ENCODE results near the gene ISM1.
"Not testable (repeated sequence)": the region's sequence is repeated elsewhere in the genome, so short reads cannot be mapped to it uniquely, and the experiment has no call there.

ISM1 gene

DNA sequence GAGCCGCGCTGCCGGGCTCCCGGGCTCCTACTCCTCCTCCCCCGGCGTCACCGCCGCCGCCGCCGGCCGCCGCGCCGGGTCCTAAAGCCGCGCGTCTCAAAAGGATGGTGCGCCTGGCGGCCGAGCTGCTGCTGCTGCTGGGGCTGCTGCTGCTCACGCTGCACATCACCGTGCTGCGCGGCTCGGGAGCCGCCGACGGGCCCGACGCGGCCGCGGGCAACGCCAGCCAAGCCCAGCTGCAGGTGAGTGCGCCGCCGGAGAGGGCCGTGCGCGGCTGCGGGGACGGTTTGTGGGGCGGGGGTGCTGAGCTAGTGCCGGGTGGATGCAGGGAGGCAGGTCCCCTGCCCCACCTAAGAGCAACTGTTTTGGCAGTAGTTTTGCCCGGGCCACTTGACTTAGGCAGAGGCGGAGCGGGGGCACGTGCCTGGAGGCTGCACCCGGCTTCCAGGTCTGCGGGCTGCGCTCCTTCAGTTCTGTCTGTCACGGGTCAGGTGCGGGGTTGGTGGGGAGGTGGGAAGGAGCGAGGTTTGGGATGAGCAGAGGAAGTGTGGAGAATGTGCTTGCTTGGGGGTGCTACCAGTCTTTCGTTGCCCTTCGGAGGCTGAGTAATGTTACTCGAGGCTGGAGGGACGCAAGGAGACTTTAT lies 722 bp downstream of the ISM1 start:
- Histone ChIP-seq H3K27ac (ENCODE audit: low read length) (no peak overlapping the region), H3K9me3 (ENCODE audit: control insufficient read depth, insufficient read depth, low read length) (no peaks in the 10 kb centered on the region), H3K27me3 (ENCODE audit: control insufficient read depth, insufficient read depth, low read length) (peaks cover 31% of the 10 kb centered on the region), H3K36me3 (ENCODE audit: control insufficient read depth, insufficient read depth, low read length) (0 out of 2 replicates have a peak, but pooled peaks cover 3% of the 10 kb centered on the region), H3K4me1 (ENCODE audit: control insufficient read depth, insufficient read depth, low read length) (no peaks in the 10 kb centered on the region), H3K4me3 (ENCODE audit: low read length) (peak overlapping the region; percentile 71; the same call in 1 of the 2 replicates)
- no CpG with 5 or more reads among the region's 59 CpGs for WGBS (ENCODE audit: insufficient coverage, insufficient read length)
- no peak for DNase-seq (ENCODE audit: low read depth, low spot score)

DNA sequence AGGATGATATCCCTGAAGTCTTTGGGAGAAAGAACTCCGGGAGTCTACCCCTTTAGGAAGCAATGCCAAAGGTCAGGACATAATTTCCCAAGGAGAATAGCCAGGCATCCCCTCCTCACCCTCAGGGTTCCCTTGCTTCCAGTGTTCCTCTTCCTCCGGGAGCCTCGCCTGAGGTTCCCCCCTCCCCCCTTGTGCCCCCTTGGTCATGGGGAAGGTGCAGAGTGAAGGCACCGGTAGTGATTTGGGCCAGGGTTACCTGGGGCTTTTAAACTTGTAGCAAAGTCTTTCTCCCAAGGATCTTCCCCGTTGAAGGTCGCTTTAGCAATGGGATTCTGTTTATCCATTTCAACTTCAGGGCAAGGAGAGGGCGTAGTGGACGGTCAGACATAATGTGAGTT lies 1.2 kb downstream of the ISM1 start:
- no peak for DNase-seq (ENCODE audit: low read depth, low spot score)
- Histone ChIP-seq H3K4me1 (ENCODE audit: control insufficient read depth, insufficient read depth, low read length) (no peaks in the 10 kb centered on the region), H3K27ac (ENCODE audit: low read length) (no peak overlapping the region), H3K4me3 (ENCODE audit: low read length) (peak overlapping the region; percentile 71; the same call in 1 of the 2 replicates), H3K9me3 (ENCODE audit: control insufficient read depth, insufficient read depth, low read length) (no peaks in the 10 kb centered on the region), H3K36me3 (ENCODE audit: control insufficient read depth, insufficient read depth, low read length) (0 out of 2 replicates have a peak, but pooled peaks cover 3% of the 10 kb centered on the region), H3K27me3 (ENCODE audit: control insufficient read depth, insufficient read depth, low read length) (peaks cover 31% of the 10 kb centered on the region)
- WGBS (ENCODE audit: insufficient coverage, insufficient read length): no CpG with 5 or more reads among the region's 8 CpGs

DNA sequence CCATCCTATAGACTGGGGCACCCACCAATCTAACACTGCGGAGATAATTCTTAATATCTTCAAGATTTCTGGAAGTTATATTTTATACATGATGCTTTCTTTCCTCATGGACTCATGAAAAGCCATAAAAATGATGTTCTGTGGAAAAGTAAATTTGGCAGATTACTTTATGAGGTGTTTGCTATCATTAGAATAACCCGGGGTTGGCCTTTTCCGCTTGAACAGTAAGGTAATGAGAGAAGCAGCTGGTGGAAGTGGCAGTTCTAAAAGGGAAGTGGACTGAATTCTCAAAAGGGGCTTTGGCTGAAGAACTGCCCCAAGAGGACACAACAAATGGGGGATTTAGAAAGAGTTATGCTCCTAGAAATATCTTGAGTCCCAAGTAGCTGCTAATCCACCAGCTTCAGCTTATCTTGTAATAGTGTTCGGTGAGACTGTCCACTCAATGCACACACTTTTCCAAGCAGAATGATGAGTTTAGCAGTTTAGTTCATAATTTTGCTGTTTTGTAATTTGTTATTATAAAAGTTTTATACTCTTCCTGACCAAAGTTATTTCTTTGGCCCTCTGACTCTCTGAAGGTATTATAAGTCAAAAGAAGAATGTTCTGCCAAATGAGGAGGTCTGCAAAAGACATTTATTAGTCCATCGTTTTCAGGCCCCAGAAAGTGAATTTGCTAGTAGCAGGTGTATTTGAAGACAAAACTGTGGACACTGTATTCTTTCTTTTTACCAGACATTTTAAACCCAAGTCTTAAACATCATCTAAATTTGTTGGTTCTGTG lies 2.9 kb downstream of the ISM1 start:
- H3K36me3 ChIP-seq (ENCODE audit: control insufficient read depth, insufficient read depth, low read length): 0 out of 2 replicates have a peak, but pooled peaks cover 3% of the 10 kb centered on the region
- no peaks in the 10 kb centered on the region for H3K4me1 ChIP-seq (ENCODE audit: control insufficient read depth, insufficient read depth, low read length)
- WGBS (ENCODE audit: insufficient coverage, insufficient read length): no CpG with 5 or more reads among the region's 5 CpGs
- H3K27ac ChIP-seq (ENCODE audit: low read length): no peak overlapping the region
- H3K4me3 ChIP-seq (ENCODE audit: low read length): no peak overlapping the region
- no peak for DNase-seq (ENCODE audit: low read depth, low spot score)
- peaks cover 23% of the 10 kb centered on the region for H3K27me3 ChIP-seq (ENCODE audit: control insufficient read depth, insufficient read depth, low read length)
- no peaks in the 10 kb centered on the region for H3K9me3 ChIP-seq (ENCODE audit: control insufficient read depth, insufficient read depth, low read length)

DNA sequence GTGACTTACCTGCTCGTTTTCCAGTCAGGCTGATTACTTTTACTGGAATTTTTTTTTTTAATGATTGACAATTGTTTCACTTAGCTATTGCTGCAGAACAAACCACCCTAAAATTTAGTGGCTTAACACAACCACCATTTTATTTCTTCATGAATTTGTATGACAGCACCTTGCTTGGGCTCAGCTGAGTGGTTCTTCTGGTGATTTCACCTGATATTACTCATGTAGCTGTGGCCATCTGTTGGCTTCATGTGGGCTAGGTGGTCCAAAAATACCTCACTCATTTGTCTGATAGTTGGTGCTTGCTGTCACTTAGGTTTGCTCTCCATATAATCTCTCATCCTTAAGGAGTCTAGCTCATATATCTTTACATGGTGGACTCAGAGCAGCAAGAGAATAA lies 5.3 kb downstream of the ISM1 start:
- Histone ChIP-seq H3K27ac (ENCODE audit: low read length) (no peak overlapping the region), H3K4me3 (ENCODE audit: low read length) (no peak overlapping the region), H3K27me3 (ENCODE audit: control insufficient read depth, insufficient read depth, low read length) (peaks cover 9% of the 10 kb centered on the region; the same call in 1 of the 2 replicates), H3K9me3 (ENCODE audit: control insufficient read depth, insufficient read depth, low read length) (no peaks in the 10 kb centered on the region), H3K36me3 (ENCODE audit: control insufficient read depth, insufficient read depth, low read length) (no peaks in the 10 kb centered on the region), H3K4me1 (ENCODE audit: control insufficient read depth, insufficient read depth, low read length) (no peaks in the 10 kb centered on the region)
- no CpG with 5 or more reads among the region's 1 CpG for WGBS (ENCODE audit: insufficient coverage, insufficient read length)
- DNase-seq (ENCODE audit: low read depth, low spot score): no peak

DNA sequence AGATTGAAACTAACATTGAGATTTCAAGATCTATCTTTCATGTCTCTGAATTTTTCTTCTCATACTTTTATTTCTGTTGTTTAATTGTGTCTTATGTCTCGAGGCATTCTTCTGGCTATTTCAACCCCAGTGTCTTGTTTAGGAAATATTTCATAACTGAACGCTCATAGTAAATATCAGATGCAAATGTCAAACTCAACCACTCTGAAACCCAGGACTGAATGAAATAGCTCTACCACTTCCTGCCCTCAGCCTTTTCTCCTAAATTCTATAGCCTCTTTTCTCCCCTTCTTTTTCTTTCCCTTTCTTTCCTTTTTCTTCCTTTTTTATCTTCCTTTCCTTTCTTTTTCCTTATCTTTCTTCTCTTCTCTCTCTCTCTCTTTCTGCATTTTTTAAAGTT lies 7.7 kb downstream of the ISM1 start:
- no peaks in the 10 kb centered on the region for H3K4me1 ChIP-seq (ENCODE audit: control insufficient read depth, insufficient read depth, low read length)
- DNase-seq (ENCODE audit: low read depth, low spot score): no peak
- H3K27ac ChIP-seq (ENCODE audit: low read length): no peak overlapping the region
- no peaks in the 10 kb centered on the region for H3K9me3 ChIP-seq (ENCODE audit: control insufficient read depth, insufficient read depth, low read length)
- no CpG with 5 or more reads among the region's 2 CpGs for WGBS (ENCODE audit: insufficient coverage, insufficient read length)
- no peak overlapping the region for H3K4me3 ChIP-seq (ENCODE audit: low read length)
- no peaks in the 10 kb centered on the region; the same call in 1 of the 2 replicates for H3K27me3 ChIP-seq (ENCODE audit: control insufficient read depth, insufficient read depth, low read length)
- H3K36me3 ChIP-seq (ENCODE audit: control insufficient read depth, insufficient read depth, low read length): no peaks in the 10 kb centered on the region

DNA sequence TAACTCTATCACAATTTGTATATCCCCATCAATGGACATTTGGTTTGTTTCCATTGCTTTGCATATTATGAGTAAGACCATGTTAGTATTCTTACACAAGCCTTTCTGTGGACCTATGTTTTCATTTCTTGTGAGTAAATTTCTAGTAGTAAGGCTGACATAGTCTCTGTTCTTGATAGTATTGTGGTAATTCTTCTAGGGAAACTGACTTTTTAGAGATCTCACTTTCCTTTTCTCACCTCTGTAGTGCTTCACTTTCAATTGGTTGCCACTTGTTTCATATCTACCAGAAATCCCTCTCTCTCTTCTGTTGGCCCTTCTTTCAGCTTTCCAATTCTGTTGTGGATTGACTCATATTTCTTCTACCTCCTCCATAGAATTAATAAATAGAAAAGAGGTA lies 8.5 kb downstream of the ISM1 start:
- Histone ChIP-seq H3K4me3 (ENCODE audit: low read length) (no peak overlapping the region), H3K27me3 (ENCODE audit: control insufficient read depth, insufficient read depth, low read length) (no peaks in the 10 kb centered on the region), H3K4me1 (ENCODE audit: control insufficient read depth, insufficient read depth, low read length) (no peaks in the 10 kb centered on the region), H3K36me3 (ENCODE audit: control insufficient read depth, insufficient read depth, low read length) (no peaks in the 10 kb centered on the region), H3K9me3 (ENCODE audit: control insufficient read depth, insufficient read depth, low read length) (no peaks in the 10 kb centered on the region), H3K27ac (ENCODE audit: low read length) (no peak overlapping the region)
- no peak for DNase-seq (ENCODE audit: low read depth, low spot score)

DNA sequence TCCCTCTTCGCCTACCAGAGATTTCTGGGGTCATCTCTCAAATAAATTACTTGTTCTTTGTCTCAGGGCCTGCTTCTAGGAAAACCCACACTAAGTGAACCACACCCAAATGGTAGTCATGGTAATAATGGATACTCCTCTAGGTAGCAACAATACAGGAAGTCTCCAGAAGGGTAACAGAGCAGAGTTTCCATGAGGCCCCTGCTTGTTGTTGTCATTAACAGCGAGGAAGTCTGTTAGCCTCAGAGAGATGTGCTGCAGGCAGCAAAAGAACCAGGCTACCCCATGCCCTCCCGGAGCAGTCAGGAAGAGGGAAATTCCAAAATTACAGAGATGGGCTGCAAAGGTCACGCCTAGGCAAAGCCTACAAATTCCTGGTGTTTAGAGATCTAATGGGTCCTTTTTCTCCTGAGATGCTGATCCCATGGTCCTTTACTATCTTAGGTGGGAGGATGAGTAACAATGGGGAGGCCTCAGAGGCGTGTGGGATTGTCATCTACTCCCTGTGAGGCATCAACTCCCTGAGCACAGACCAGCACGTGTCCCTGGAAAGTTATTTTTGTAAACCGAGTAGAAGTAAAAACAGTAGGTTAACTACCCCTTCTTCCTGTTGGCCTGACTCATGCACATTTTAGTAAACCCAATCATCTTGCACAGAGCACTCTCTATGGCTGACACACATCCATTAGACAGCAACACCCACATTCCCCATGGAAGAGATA lies 10.1 kb downstream of the ISM1 start:
- Histone ChIP-seq H3K36me3 (ENCODE audit: control insufficient read depth, insufficient read depth, low read length) (no peaks in the 10 kb centered on the region), H3K4me1 (ENCODE audit: control insufficient read depth, insufficient read depth, low read length) (no peaks in the 10 kb centered on the region), H3K27ac (ENCODE audit: low read length) (no peak overlapping the region), H3K9me3 (ENCODE audit: control insufficient read depth, insufficient read depth, low read length) (no peaks in the 10 kb centered on the region), H3K27me3 (ENCODE audit: control insufficient read depth, insufficient read depth, low read length) (no peaks in the 10 kb centered on the region), H3K4me3 (ENCODE audit: low read length) (no peak overlapping the region)
- DNase-seq (ENCODE audit: low read depth, low spot score): no peak
- no CpG with 5 or more reads among the region's 7 CpGs for WGBS (ENCODE audit: insufficient coverage, insufficient read length)

DNA sequence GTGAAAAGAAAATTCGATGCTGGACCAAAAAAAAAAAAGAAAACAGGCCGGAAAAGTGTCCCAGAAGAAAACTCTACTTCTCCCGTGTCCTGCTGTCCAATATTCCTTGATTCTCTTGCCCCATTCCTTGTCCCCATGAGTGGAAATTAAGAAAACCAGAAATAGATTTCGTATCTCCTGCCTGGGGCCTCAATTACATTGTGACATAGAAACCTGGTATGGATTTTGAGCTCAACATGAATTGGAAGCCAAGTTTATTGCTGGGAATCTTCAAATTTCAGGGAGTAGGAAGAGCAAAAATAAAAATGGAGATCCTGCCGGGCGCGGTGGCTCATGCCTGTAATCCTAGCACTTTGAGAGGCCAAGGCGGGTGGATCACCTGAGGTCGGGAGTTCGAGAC lies 11.9 kb downstream of the ISM1 start:
- Histone ChIP-seq H3K36me3 (ENCODE audit: control insufficient read depth, insufficient read depth, low read length) (no peaks in the 10 kb centered on the region), H3K9me3 (ENCODE audit: control insufficient read depth, insufficient read depth, low read length) (no peaks in the 10 kb centered on the region), H3K27ac (ENCODE audit: low read length) (no peak overlapping the region), H3K4me3 (ENCODE audit: low read length) (no peak overlapping the region), H3K27me3 (ENCODE audit: control insufficient read depth, insufficient read depth, low read length) (no peaks in the 10 kb centered on the region), H3K4me1 (ENCODE audit: control insufficient read depth, insufficient read depth, low read length) (no peaks in the 10 kb centered on the region)
- no CpG with 5 or more reads among the region's 10 CpGs for WGBS (ENCODE audit: insufficient coverage, insufficient read length)
- no peak for DNase-seq (ENCODE audit: low read depth, low spot score)

DNA sequence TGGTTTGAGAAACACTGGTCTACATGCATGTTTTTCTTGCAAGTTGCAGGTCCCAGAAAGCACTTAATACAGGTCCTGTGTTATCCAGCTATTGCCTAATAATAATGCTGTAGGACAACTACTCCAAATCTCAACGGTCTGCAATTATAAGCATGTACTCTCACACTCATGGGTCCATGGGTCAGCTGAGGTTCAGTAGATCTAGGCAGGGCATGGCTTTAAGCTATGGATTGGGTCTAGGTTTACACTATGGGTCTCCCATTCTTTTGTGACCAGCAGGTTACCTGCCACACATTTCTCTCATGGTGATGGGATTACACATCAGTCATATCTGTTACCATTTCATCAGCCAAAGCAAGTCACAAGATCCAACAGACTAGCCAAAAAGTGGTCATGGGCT lies 13.9 kb downstream of the ISM1 start:
- no peaks in the 10 kb centered on the region for H3K27me3 ChIP-seq (ENCODE audit: control insufficient read depth, insufficient read depth, low read length)
- DNase-seq (ENCODE audit: low read depth, low spot score): no peak
- H3K27ac ChIP-seq (ENCODE audit: low read length): no peak overlapping the region
- no peaks in the 10 kb centered on the region for H3K9me3 ChIP-seq (ENCODE audit: control insufficient read depth, insufficient read depth, low read length)
- no peaks in the 10 kb centered on the region for H3K4me1 ChIP-seq (ENCODE audit: control insufficient read depth, insufficient read depth, low read length)
- no CpG with 5 or more reads among the region's 1 CpG for WGBS (ENCODE audit: insufficient coverage, insufficient read length)
- H3K4me3 ChIP-seq (ENCODE audit: low read length): no peak overlapping the region
- no peaks in the 10 kb centered on the region for H3K36me3 ChIP-seq (ENCODE audit: control insufficient read depth, insufficient read depth, low read length)

DNA sequence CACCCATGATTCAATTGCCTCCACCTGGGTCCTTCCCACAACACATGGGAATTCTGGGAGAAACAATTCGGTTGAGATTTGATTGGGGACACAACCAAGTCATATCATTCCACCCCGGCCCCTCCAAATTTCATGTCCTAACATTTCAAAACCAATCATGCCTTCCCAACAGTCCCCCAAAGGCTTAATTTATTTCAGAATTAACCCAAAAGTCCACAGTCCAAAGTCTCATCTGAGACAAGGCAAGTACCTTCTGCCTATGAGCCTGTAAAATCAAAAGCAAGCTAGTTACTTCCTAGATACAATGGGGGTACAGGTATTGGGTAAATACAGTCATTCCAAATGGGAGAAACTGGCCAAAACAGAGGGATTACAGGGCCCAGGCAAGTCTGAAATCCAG lies 15.3 kb downstream of the ISM1 start:
- not testable (repeated sequence) for H3K4me1 ChIP-seq (ENCODE audit: control insufficient read depth, insufficient read depth, low read length); H3K9me3 ChIP-seq (ENCODE audit: control insufficient read depth, insufficient read depth, low read length); H3K27me3 ChIP-seq (ENCODE audit: control insufficient read depth, insufficient read depth, low read length); H3K36me3 ChIP-seq (ENCODE audit: control insufficient read depth, insufficient read depth, low read length); DNase-seq (ENCODE audit: low read depth, low spot score); H3K4me3 ChIP-seq (ENCODE audit: low read length); H3K27ac ChIP-seq (ENCODE audit: low read length)
- WGBS (ENCODE audit: insufficient coverage, insufficient read length): no CpG with 5 or more reads among the region's 2 CpGs

Measured in iPS DF 6.9 (cell line).